Adrenal gland (tissue), 5 donors: ENCODE measurements around the gene SPTLC2.

Experiments
- POLR2A ChIP-seq, 2 donors: fragments of 450-650 bp; IDR thresholded peaks; one replicate each; pipeline ENCODE4 v1.6.1; 2017; ENCODE audit warnings: antibody characterized with exemption in 2 of 2, mild to moderate bottlenecking in 2 of 2, moderate library complexity in 1 of 2
- TF ChIP-seq, protein P1 (sequence below), 6 experiments: fragments of 450-650 bp in 4 of 6; fragments of 200-600 bp in 2 of 6; sonication (generic) in 1 of 6; IDR thresholded peaks; 1 replicate in 5 of 6; 2 replicates in 1 of 6; pipeline versions ENCODE4 v1.5.1 to v1.8.0; 2016 to 2021; ENCODE audit warnings: antibody characterized with exemption in 6 of 6, mild to moderate bottlenecking in 2 of 6, moderate library complexity in 1 of 6
- donor health status: DM: no; HTN: no; CAD: no.

DNA sequence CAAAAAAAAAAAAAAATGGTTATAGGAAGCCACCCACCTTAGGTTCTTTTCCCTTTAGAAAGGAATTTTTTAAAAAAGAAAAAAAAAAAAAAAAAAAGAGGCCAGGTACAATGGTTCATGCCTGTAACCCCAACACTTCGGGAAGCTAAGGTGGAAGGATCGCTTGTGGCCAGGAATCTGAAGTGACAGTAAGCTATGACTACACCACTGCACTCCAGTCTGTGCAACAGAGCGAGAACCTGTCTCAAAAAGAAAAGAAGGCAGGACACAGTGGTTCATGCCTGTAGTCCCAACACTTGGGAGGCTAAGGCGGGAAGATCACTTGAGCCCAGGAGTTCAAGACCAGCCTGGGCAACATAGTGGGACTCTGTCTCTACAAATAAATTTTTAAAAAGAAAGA lies 36.0 kb downstream of the SPTLC2 start:
- TF ChIP-seq, protein P1, sequence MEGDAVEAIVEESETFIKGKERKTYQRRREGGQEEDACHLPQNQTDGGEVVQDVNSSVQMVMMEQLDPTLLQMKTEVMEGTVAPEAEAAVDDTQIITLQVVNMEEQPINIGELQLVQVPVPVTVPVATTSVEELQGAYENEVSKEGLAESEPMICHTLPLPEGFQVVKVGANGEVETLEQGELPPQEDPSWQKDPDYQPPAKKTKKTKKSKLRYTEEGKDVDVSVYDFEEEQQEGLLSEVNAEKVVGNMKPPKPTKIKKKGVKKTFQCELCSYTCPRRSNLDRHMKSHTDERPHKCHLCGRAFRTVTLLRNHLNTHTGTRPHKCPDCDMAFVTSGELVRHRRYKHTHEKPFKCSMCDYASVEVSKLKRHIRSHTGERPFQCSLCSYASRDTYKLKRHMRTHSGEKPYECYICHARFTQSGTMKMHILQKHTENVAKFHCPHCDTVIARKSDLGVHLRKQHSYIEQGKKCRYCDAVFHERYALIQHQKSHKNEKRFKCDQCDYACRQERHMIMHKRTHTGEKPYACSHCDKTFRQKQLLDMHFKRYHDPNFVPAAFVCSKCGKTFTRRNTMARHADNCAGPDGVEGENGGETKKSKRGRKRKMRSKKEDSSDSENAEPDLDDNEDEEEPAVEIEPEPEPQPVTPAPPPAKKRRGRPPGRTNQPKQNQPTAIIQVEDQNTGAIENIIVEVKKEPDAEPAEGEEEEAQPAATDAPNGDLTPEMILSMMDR (IDR thresholded peaks at IDR 0.05) = no peak
- no peak for TF ChIP-seq POLR2A (IDR thresholded peaks at IDR 0.05)
